Endothelial cell of umbilical vein (primary cell): ENCODE measurements around the gene ZDHHC23. TPM values are rescaled to one million over a fixed set of nuclear protein-coding genes. Genes with fewer than 3 reads are reported as not detected.

ENCODE experiments used
- BruUV-seq: library from RNA; stranded (reverse); fragments of 400-500 nt; replicated peaks from 2 replicates; lab custom pipeline; 2021; lab: Mats Ljungman, UMichigan
- CTCF ChIA-PET: fragments of 300-600, 350-600 bp; sonication (Branson Sonifier 250); formaldehyde crosslinking; loops from one replicate; lab custom pipeline; 2021; ENCODE audit warnings: antibody characterized with exemption, inconsistent platforms; lab: Charles Lee
- POLR2A ChIA-PET: fragments of 300-600, 350-600 bp; sonication (Branson Sonifier 250); formaldehyde crosslinking; loops from one replicate; lab custom pipeline; 2021; ENCODE audit warnings: antibody characterized with exemption, inconsistent platforms; lab: Charles Lee
- DNase-seq: peaks from one replicate; pipeline ENCODE4 v3.0.0-alpha.2; 2011; ENCODE audit warnings: low read depth, low spot score
- FAIRE-seq: peaks from 2 replicates; lab custom pipeline; 2011; peaks lifted over from hg19 to GRCh38; lab: Jason Lieb, UNC
- H2AFZ ChIP-seq: 2 replicates; pipeline ENCODE4 v1.6.0; 2012; ENCODE audit warnings: low read depth, low read length, control low read depth, inconsistent platforms
- H3K27ac ChIP-seq: 2 replicates; pipeline ENCODE4 v1.5.1; 2011; ENCODE audit warnings: low read depth, mild to moderate bottlenecking, control low read depth, low read length, moderate library complexity; ENCODE audit not compliant: insufficient read depth
- H3K27me3 ChIP-seq, 2 experiments: 2 replicates each; pipeline versions ENCODE4 v1.6.0 to v1.6.1; 2011; ENCODE audit warnings: low read length in 2 of 2, mixed read lengths in 1 of 2; ENCODE audit not compliant: control insufficient read depth in 2 of 2, insufficient read depth in 2 of 2
- H3K36me3 ChIP-seq, 2 experiments: 2 replicates in 1 of 2; 3 replicates in 1 of 2; pipeline ENCODE4 v1.5.1; 2011; ENCODE audit warnings: low read length in 2 of 2, mild to moderate bottlenecking in 1 of 2, moderate library complexity in 1 of 2; ENCODE audit not compliant: control insufficient read depth in 2 of 2, insufficient read depth in 2 of 2; ENCODE audit errors: extremely low read depth in 1 of 2
- H3K4me1 ChIP-seq: 3 replicates; pipeline ENCODE4 v1.5.1; 2011; ENCODE audit warnings: mild to moderate bottlenecking, low read length; ENCODE audit not compliant: control insufficient read depth, insufficient read depth; ENCODE audit errors: extremely low read depth
- H3K4me2 ChIP-seq: 2 replicates; pipeline ENCODE4 v1.6.1; 2011; ENCODE audit warnings: low read length, control low read depth, mixed read lengths; ENCODE audit not compliant: insufficient read depth
- H3K4me3 ChIP-seq, 3 experiments: fragments of 200-600 bp in 1 of 3; sonication (generic), shearing (Covaris generic) in 1 of 3; replicated peaks in 1 of 3; 2 replicates each; pipeline ENCODE4 v1.5.1; 2011 to 2016; ENCODE audit warnings: control low read depth in 3 of 3, low read length in 3 of 3, mild to moderate bottlenecking in 2 of 3, inconsistent platforms in 1 of 3, low read depth in 1 of 3, moderate library complexity in 1 of 3; ENCODE audit not compliant: insufficient read depth in 1 of 3
- H3K79me2 ChIP-seq: 2 replicates; pipeline ENCODE4 v1.6.0; 2012; ENCODE audit warnings: low read length, inconsistent platforms; ENCODE audit not compliant: control insufficient read depth, insufficient read depth
- H3K9ac ChIP-seq: replicated peaks from 2 replicates; pipeline ENCODE3; 2011; ENCODE audit warnings: low read length, control low read depth; ENCODE audit not compliant: insufficient read depth; ENCODE audit errors: extremely low read depth
- H3K9me1 ChIP-seq: replicated peaks from 3 replicates; pipeline ENCODE4 v1.6.0; 2011; ENCODE audit warnings: mild to moderate bottlenecking, low read length; ENCODE audit not compliant: control insufficient read depth, insufficient read depth; ENCODE audit errors: extremely low read depth
- H3K9me3 ChIP-seq: replicated peaks from 2 replicates; pipeline ENCODE4 v1.5.1; 2012; ENCODE audit warnings: low read length, inconsistent platforms; ENCODE audit not compliant: control insufficient read depth, insufficient read depth
- H4K20me1 ChIP-seq: replicated peaks from 2 replicates; pipeline ENCODE3; 2011; ENCODE audit warnings: mild to moderate bottlenecking, low read length; ENCODE audit not compliant: control insufficient read depth, insufficient read depth; ENCODE audit errors: extremely low read depth
- EZH2 ChIP-seq: IDR thresholded peaks from 2 replicates; pipeline ENCODE4 v1.6.1; 2012; ENCODE audit warnings: borderline replicate concordance, low read depth, mild to moderate bottlenecking, moderate library complexity, low read length, inconsistent platforms; ENCODE audit not compliant: severe bottlenecking
- FOS ChIP-seq: IDR thresholded peaks from 2 replicates; pipeline ENCODE4 v1.6.1; 2011; ENCODE audit warnings: mild to moderate bottlenecking, low read length, moderate library complexity, borderline replicate concordance; ENCODE audit not compliant: insufficient read depth
- GATA2 ChIP-seq: IDR thresholded peaks from 2 replicates; pipeline ENCODE4 v1.7.0; 2011; ENCODE audit warnings: low read depth, mild to moderate bottlenecking, moderate library complexity, mixed read lengths, low read length; ENCODE audit not compliant: insufficient read length, insufficient read depth
- JUN ChIP-seq: IDR thresholded peaks from 2 replicates; pipeline ENCODE4 v1.6.1; 2011; ENCODE audit warnings: borderline replicate concordance, low read depth; ENCODE audit not compliant: insufficient read length, insufficient read depth
- MYC ChIP-seq: IDR thresholded peaks from one replicate; pipeline ENCODE4 v1.6.1; 2011; ENCODE audit warnings: mild to moderate bottlenecking, low read depth, low read length
- POLR2A ChIP-seq: IDR thresholded peaks from 2 replicates; pipeline ENCODE4 v1.6.1; 2012; ENCODE audit warnings: low read depth, mild to moderate bottlenecking, control low read depth, low read length
- POLR2AphosphoS5 ChIP-seq: IDR thresholded peaks from 2 replicates; pipeline ENCODE4 v1.6.1; 2012; ENCODE audit warnings: low read depth, mild to moderate bottlenecking, control low read depth, low read length, moderate library complexity; ENCODE audit not compliant: insufficient read depth
- dilution Hi-C: fragments of 300-500 bp; cut with MboI; formaldehyde crosslinking; loops from one replicate; pipeline ENCODE4 v1.15.0; 2019; ENCODE audit warnings: low sequenced_read_pairs; ENCODE audit not compliant: extremely low pct_ligation_motif_present
- intact Hi-C: fragments of 100-400 bp; cut with micrococcal nuclease; formaldehyde crosslinking; loops from one replicate; pipeline ENCODE4 v1.10.0; 2022
- polyA plus RNA-seq, 4 experiments: library from polyadenylated mRNA; depleted of rRNA in 3 of 4; stranded (reverse) in 3 of 4; unstranded in 1 of 4; fragments of >200 nt; gene quantifications; 2 replicates each; pipeline versions ENCODE4 v1.2.1 to v1.2.3, GENCODE V29; 2011 to 2012; ENCODE audit warnings: missing spikeins in 1 of 4
- total RNA-seq: library from RNA; stranded (reverse); gene quantifications from 2 replicates; pipeline ENCODE4 v1.2.3, GENCODE V29; 2021
- TF ChIP-seq, protein P1 (sequence below): IDR thresholded peaks from 2 replicates; pipeline ENCODE4 v1.6.1; 2011; ENCODE audit not compliant: insufficient read depth, insufficient read length
- TF ChIP-seq, protein P2 (sequence below), 2 donors: IDR thresholded peaks; 1 replicate in 1 of 2; 2 replicates in 1 of 2; pipeline ENCODE4 v1.5.1; 2011; ENCODE audit warnings: low read length in 2 of 2, mild to moderate bottlenecking in 2 of 2, moderate library complexity in 2 of 2, control low read depth in 1 of 2, inconsistent platforms in 1 of 2, low read depth in 1 of 2; ENCODE audit not compliant: insufficient read depth in 1 of 2; ENCODE audit errors: extremely low read depth in 1 of 2

Gene ZDHHC23
- total and polyA plus RNA-seq, 2 donors (not counting 3 experiments of a cell fraction or from before 2014, with no cell fraction given) = 0.99 to 3.2 TPM

DNA sequence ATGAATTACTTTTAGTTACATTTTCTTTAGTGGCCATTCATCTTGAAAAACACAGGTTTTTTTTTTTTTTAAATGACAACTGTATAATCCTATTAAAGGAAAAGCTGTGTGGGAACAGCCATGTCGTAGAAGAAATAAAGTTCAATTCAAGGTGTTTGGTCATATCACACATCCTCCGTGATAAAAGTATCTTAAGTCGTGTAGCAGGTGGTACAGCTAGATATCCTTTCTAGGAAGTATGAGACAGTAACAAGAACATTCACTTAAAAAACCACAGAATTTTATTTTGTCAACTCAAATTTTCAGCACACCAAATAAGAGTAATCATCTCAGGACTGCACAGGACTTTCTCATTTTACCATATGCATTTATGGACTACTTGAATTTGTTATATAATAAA lies 16.1 kb downstream of the ZDHHC23 start:
- no peak for DNase-seq
- Histone ChIP-seq H3K9me3 (no peaks in the 10 kb centered on the region), H3K4me2 (no peak overlapping the region), H3K27ac (no peak overlapping the region), H3K9ac (no peak overlapping the region), H3K4me1 (no peaks in the 10 kb centered on the region), H4K20me1 (no peaks in the 10 kb centered on the region), H3K4me3 (no peak overlapping the region), H3K36me3 (no peaks in the 10 kb centered on the region), H3K9me1 (no peaks in the 10 kb centered on the region), H3K27me3 (no peaks in the 10 kb centered on the region), H2AFZ (no peak overlapping the region), H3K79me2 (no peaks in the 10 kb centered on the region)
- CTCF ChIA-PET = interaction anchor here (1.0 to 1.4 kb wide), 3 partner anchors 10 to 228 kb away, joined by 3 to 5 read pairs (median 3); no protein-coding TSS in a partner anchor
- intact Hi-C loops (no loop called here), dilution Hi-C loops (no loop called here)
- BruUV-seq = no TSS peak
- POLR2A ChIA-PET = no interaction called here
- peak; percentile 15 for FAIRE-seq
- TF ChIP-seq JUN (no peak), FOS (no peak), POLR2A (no peak), EZH2 (no peak), MYC (no peak), GATA2 (no peak), POLR2AphosphoS5 (no peak)
- TF ChIP-seq, protein P1, sequence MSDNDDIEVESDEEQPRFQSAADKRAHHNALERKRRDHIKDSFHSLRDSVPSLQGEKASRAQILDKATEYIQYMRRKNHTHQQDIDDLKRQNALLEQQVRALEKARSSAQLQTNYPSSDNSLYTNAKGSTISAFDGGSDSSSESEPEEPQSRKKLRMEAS = no peak
- TF ChIP-seq, protein P2, sequence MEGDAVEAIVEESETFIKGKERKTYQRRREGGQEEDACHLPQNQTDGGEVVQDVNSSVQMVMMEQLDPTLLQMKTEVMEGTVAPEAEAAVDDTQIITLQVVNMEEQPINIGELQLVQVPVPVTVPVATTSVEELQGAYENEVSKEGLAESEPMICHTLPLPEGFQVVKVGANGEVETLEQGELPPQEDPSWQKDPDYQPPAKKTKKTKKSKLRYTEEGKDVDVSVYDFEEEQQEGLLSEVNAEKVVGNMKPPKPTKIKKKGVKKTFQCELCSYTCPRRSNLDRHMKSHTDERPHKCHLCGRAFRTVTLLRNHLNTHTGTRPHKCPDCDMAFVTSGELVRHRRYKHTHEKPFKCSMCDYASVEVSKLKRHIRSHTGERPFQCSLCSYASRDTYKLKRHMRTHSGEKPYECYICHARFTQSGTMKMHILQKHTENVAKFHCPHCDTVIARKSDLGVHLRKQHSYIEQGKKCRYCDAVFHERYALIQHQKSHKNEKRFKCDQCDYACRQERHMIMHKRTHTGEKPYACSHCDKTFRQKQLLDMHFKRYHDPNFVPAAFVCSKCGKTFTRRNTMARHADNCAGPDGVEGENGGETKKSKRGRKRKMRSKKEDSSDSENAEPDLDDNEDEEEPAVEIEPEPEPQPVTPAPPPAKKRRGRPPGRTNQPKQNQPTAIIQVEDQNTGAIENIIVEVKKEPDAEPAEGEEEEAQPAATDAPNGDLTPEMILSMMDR (IDR thresholded peaks at IDR 0.05; ENCODE audit: extremely low read depth in 1 of 2, insufficient read depth in 1 of 2, low read depth in 1 of 2, low read length in 2 of 2) = no peak
